Measurements from ENCODE around the gene BAIAP2L2. TPM values are rescaled to one million over a fixed set of nuclear protein-coding genes. Genes with fewer than 3 reads are reported as not detected.
"Not testable (repeated sequence)": the region's sequence is repeated elsewhere in the genome, so short reads cannot be mapped to it uniquely, and the experiment has no call there.

The BAIAP2L2 gene
- total RNA-seq, 1 donor from 2014 or later = 0.64 TPM

- no peak for TF ChIP-seq CTCF (IDR thresholded peaks at IDR 0.05)
- ChIA-PET CTCF (no interaction called here), POLR2A (no interaction called here)
- no peaks in the 10 kb centered on the region for H3K27me3 Mint-ChIP-seq
- peaks cover 22% of the 10 kb centered on the region for H3K36me3 Mint-ChIP-seq (ENCODE audit: low read depth)
- ATAC-seq (ENCODE audit: low read depth) (no peak), DNase-seq (no peak)
- no peak overlapping the region for H3K27ac Mint-ChIP-seq
- H3K4me1 Mint-ChIP-seq = no peaks in the 10 kb centered on the region
- intact Hi-C loops (cut with micrococcal nuclease) = no loop called here
- no peaks in the 10 kb centered on the region for H3K9me3 Mint-ChIP-seq
- no peak overlapping the region for H3K4me3 Mint-ChIP-seq
These were observed 12.1 kb upstream of the BAIAP2L2 start for GRCh38 chr22:38122616-38123015.

GRCh38 chr22:38120359-38121110, 10.1 kb upstream of the BAIAP2L2 start:
- TF ChIP-seq CTCF (IDR thresholded peaks at IDR 0.05) = no peak
- no peak for ATAC-seq (ENCODE audit: low read depth)
- ChIA-PET POLR2A (no interaction called here), CTCF (no interaction called here)
- peaks cover 10% of the 10 kb centered on the region for H3K36me3 Mint-ChIP-seq (ENCODE audit: low read depth)
- H3K4me3 Mint-ChIP-seq = no peak overlapping the region
- H3K4me1 Mint-ChIP-seq = no peaks in the 10 kb centered on the region
- H3K27ac Mint-ChIP-seq = no peak overlapping the region
- no peak for DNase-seq
- intact Hi-C loops (cut with micrococcal nuclease) = no loop called here
- no peaks in the 10 kb centered on the region for H3K27me3 Mint-ChIP-seq
- no peaks in the 10 kb centered on the region for H3K9me3 Mint-ChIP-seq

- H3K9me3 Mint-ChIP-seq; intact Hi-C loops (cut with micrococcal nuclease); H3K27ac Mint-ChIP-seq; CTCF ChIA-PET; DNase-seq; H3K4me3 Mint-ChIP-seq; H3K4me1 Mint-ChIP-seq; ATAC-seq (ENCODE audit: low read depth); H3K27me3 Mint-ChIP-seq; H3K36me3 Mint-ChIP-seq (ENCODE audit: low read depth): not testable (repeated sequence)
- POLR2A ChIA-PET = interaction anchor here (0.6 kb wide), 1 partner anchor 1254 kb away, joined by 6 read pairs; no protein-coding TSS in a partner anchor
These were observed 8.3 kb upstream of the BAIAP2L2 start for GRCh38 chr22:38118747-38119146.

GRCh38 chr22:38118182-38118581, 7.7 kb upstream of the BAIAP2L2 start:
- ChIA-PET CTCF (no interaction called here), POLR2A (no interaction called here)
- ATAC-seq (ENCODE audit: low read depth) (no peak), DNase-seq (no peak)
- intact Hi-C loops (cut with micrococcal nuclease) = no loop called here
- peaks cover 9% of the 10 kb centered on the region for H3K36me3 Mint-ChIP-seq (ENCODE audit: low read depth)
- H3K4me1 Mint-ChIP-seq = no peaks in the 10 kb centered on the region
- TF ChIP-seq CTCF (IDR thresholded peaks at IDR 0.05) = no peak
- no peaks in the 10 kb centered on the region for H3K9me3 Mint-ChIP-seq
- H3K27ac Mint-ChIP-seq = no peak overlapping the region
- H3K4me3 Mint-ChIP-seq = no peak overlapping the region
- no peaks in the 10 kb centered on the region for H3K27me3 Mint-ChIP-seq

- CTCF ChIA-PET; POLR2A ChIA-PET; H3K9me3 Mint-ChIP-seq; H3K27ac Mint-ChIP-seq; H3K4me1 Mint-ChIP-seq; H3K4me3 Mint-ChIP-seq; H3K27me3 Mint-ChIP-seq; ATAC-seq (ENCODE audit: low read depth); DNase-seq; intact Hi-C loops (cut with micrococcal nuclease): not testable (repeated sequence)
- peaks cover 10% of the 10 kb centered on the region for H3K36me3 Mint-ChIP-seq (ENCODE audit: low read depth)
These were observed 7.1 kb upstream of the BAIAP2L2 start for GRCh38 chr22:38117556-38117955.

GRCh38 chr22:38115423-38116205, 5.1 kb upstream of the BAIAP2L2 start:
- ATAC-seq (ENCODE audit: low read depth) (no peak), DNase-seq (no peak)
- Mint-ChIP-seq H3K27ac (no peak overlapping the region), H3K36me3 (ENCODE audit: low read depth) (peaks cover 10% of the 10 kb centered on the region), H3K4me1 (no peaks in the 10 kb centered on the region), H3K27me3 (no peaks in the 10 kb centered on the region), H3K4me3 (no peak overlapping the region), H3K9me3 (no peaks in the 10 kb centered on the region)
- CTCF ChIA-PET = interaction anchor here (0.5 to 1.8 kb wide), 4 partner anchors 60 to 109 kb away, joined by 3 to 6 read pairs (median 3); no protein-coding TSS in a partner anchor
- POLR2A ChIA-PET = no interaction called here
- no peak for TF ChIP-seq CTCF (IDR thresholded peaks at IDR 0.05)
- intact Hi-C loops (cut with micrococcal nuclease) = loop anchor here (2.0 kb wide), 1 partner anchor 237 kb away; no protein-coding TSS in a partner anchor
